GM12865 (cell line): ENCODE results near the gene INSYN2B.

Source experiments
- DNase-seq: peaks from one replicate; pipeline ENCODE4 v3.0.0; 2010; ENCODE audit warnings: low read depth
- H3K4me3 ChIP-seq: 2 replicates; pipeline ENCODE4 v1.5.1; 2011; ENCODE audit warnings: mild to moderate bottlenecking, low read depth, low read length, control low read depth
- CTCF ChIP-seq: IDR thresholded peaks from 2 replicates; pipeline ENCODE4 v1.5.1; 2011; ENCODE audit warnings: low read length, control low read depth, low read depth, inconsistent platforms; ENCODE audit not compliant: insufficient read depth; ENCODE audit errors: missing control alignments

Gene INSYN2B

GRCh38 chr5:169814522-169814921 lies 165.8 kb downstream of the INSYN2B start:
- no peak for TF ChIP-seq CTCF
- no peak for DNase-seq
- H3K4me3 ChIP-seq = no peak overlapping the region
